ENCODE results near the gene NGFR. TPM values are rescaled to one million over a fixed set of nuclear protein-coding genes. Genes with fewer than 3 reads are reported as not detected.

NGFR gene
- total and polyA plus RNA-seq, 2 donors (not counting 1 experiment from before 2014, with no cell fraction given), result 0.31 to 1.6 TPM

DNA sequence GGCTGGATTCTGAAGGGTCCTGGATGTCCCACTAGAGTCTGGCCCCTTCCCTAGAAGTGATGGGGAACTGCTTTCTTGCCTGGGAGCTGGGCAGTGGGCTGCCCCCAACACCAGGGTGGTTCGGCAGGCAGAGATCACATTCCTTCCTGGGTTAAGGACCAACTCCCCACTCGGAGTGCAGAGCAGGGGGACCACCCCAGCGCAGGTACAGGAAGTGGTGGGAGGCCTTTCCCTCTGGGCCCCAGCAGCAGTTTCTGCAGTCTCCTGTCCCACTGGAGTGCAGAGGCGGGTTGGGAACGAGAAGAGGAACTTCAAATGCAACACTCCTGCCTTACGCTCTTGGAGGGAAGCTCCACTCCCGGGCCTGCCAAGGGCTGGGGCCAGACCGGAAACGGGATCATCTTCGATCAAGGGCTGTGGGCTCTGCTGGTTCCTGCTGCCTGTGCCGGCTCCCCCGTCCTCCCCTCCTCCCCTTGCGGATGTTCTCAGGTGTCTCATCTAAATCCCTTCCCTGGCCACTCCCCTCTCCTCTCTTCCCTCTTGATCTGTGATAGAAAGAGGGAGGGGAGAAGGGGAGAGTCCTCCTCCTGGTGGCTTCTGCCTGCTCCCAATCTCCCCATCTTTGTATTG lies 9.0 kb upstream of the NGFR start:
- H3K4me3 ChIP-seq (ENCODE audit: control extremely low read depth in 1 of 5, extremely low read depth in 1 of 5, insufficient read depth in 1 of 5, low read depth in 2 of 5, low read length in 4 of 5), result no peak overlapping the region
- no peak overlapping the region for H3K9ac ChIP-seq (ENCODE audit: low read length)
- H3K27me3 ChIP-seq (replicated peaks in 1 of 4; ENCODE audit: control extremely low read depth in 1 of 4, control insufficient read depth in 3 of 4, insufficient read depth in 4 of 4, low read length in 3 of 4), result peaks cover 0 to 39% (median 4%) of the 10 kb centered on the region in 4 experiments
- peaks cover 68% of the 10 kb centered on the region for H3K27me3 Mint-ChIP-seq
- no peak overlapping the region for H3K27ac ChIP-seq (ENCODE audit: low read length in 2 of 2)
- intact Hi-C loops (cut with micrococcal nuclease), result no loop called here
- no peak overlapping the region for H3K4me2 ChIP-seq (replicated peaks; ENCODE audit: low read depth, low read length, poor library complexity, severe bottlenecking)
- no peak for ATAC-seq (ENCODE audit: low read depth)
- H4K20me1 ChIP-seq (ENCODE audit: control insufficient read depth, insufficient read depth, low read length, poor library complexity, severe bottlenecking), result no peaks in the 10 kb centered on the region
- POLR2A ChIA-PET, result no interaction called here
- no peak overlapping the region for H3K27ac Mint-ChIP-seq
- H3K36me3 ChIP-seq (replicated peaks in 1 of 2; ENCODE audit: control extremely low read depth in 1 of 2, control insufficient read depth in 1 of 2, extremely low read depth in 1 of 2, insufficient read depth in 2 of 2, low read length in 1 of 2), result no peaks in the 10 kb centered on the region
- H2AFZ ChIP-seq (ENCODE audit: insufficient read depth, low read depth, low read length, poor library complexity, severe bottlenecking), result no peak overlapping the region
- H3K4me1 Mint-ChIP-seq, result no peaks in the 10 kb centered on the region
- no peaks in the 10 kb centered on the region for H3K4me1 ChIP-seq (ENCODE audit: control insufficient read depth in 2 of 2, insufficient read depth in 2 of 2, low read length in 2 of 2)
- TF ChIP-seq CTCF (IDR thresholded peaks at IDR 0.05) (no peak), EZH2 (IDR thresholded peaks at IDR 0.05; ENCODE audit: borderline replicate concordance, insufficient read depth, low read depth, low read length, poor library complexity, severe bottlenecking) (no peak)
- no peaks in the 10 kb centered on the region for H3K9me3 ChIP-seq (ENCODE audit: control extremely low read depth in 1 of 3, control insufficient read depth in 2 of 3, insufficient read depth in 1 of 3, low read length in 2 of 3)
- no peak for DNase-seq
- H3K9me3 Mint-ChIP-seq (ENCODE audit: insufficient read depth), result no peaks in the 10 kb centered on the region
- WGBS (ENCODE audit: insufficient coverage), result 12% methylated on average over 8 of the region's 13 CpGs
- CTCF ChIA-PET, result interaction anchor here (0.6 kb wide), 1 partner anchor 155 kb away, joined by 3 read pairs; no protein-coding TSS in a partner anchor
- no peaks in the 10 kb centered on the region for H3K79me2 ChIP-seq (ENCODE audit: control insufficient read depth, insufficient read depth, low read length)
- H3K4me3 Mint-ChIP-seq, result no peak overlapping the region

DNA sequence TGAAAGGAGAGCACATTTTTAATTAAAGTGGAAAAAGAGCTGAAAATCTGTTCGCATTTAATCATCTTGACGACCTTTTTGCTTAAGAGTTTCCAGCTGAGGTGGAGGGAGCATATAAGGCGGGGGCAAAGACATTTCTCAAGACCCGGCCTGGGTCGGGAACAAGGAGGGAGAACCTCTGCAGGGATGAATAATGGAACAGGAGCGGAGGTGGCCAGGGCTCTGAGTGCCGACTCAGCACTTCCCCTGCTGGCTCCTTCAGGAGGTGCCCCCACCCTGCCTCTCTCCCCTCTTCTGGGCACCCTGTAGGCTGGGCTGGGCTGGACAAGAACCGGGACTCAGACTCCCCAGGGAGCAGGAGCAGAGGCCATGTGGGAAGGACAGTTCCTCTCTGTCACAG lies 7.9 kb upstream of the NGFR start:
- Histone ChIP-seq H3K27me3 (replicated peaks in 1 of 4; ENCODE audit: control extremely low read depth in 1 of 4, control insufficient read depth in 3 of 4, insufficient read depth in 4 of 4, low read length in 3 of 4) (peaks cover 0 to 40% (median 4%) of the 10 kb centered on the region in 4 experiments), H3K79me2 (ENCODE audit: control insufficient read depth, insufficient read depth, low read length) (no peaks in the 10 kb centered on the region), H3K4me1 (ENCODE audit: control insufficient read depth in 2 of 2, insufficient read depth in 2 of 2, low read length in 2 of 2) (no peaks in the 10 kb centered on the region), H3K36me3 (replicated peaks in 1 of 2; ENCODE audit: control extremely low read depth in 1 of 2, control insufficient read depth in 1 of 2, extremely low read depth in 1 of 2, insufficient read depth in 2 of 2, low read length in 1 of 2) (no peaks in the 10 kb centered on the region), H4K20me1 (ENCODE audit: control insufficient read depth, insufficient read depth, low read length, poor library complexity, severe bottlenecking) (no peaks in the 10 kb centered on the region), H3K27ac (ENCODE audit: low read length in 2 of 2) (no peak overlapping the region), H3K9ac (ENCODE audit: low read length) (no peak overlapping the region), H2AFZ (ENCODE audit: insufficient read depth, low read depth, low read length, poor library complexity, severe bottlenecking) (no peak overlapping the region), H3K4me3 (ENCODE audit: control extremely low read depth in 1 of 5, extremely low read depth in 1 of 5, insufficient read depth in 1 of 5, low read depth in 2 of 5, low read length in 4 of 5) (no peak overlapping the region), H3K9me3 (ENCODE audit: control extremely low read depth in 1 of 3, control insufficient read depth in 2 of 3, insufficient read depth in 1 of 3, low read length in 2 of 3) (no peaks in the 10 kb centered on the region), H3K4me2 (replicated peaks; ENCODE audit: low read depth, low read length, poor library complexity, severe bottlenecking) (no peak overlapping the region)
- 56% methylated on average over 6 of the region's 8 CpGs for WGBS (ENCODE audit: insufficient coverage)
- TF ChIP-seq EZH2 (IDR thresholded peaks at IDR 0.05; ENCODE audit: borderline replicate concordance, insufficient read depth, low read depth, low read length, poor library complexity, severe bottlenecking) (no peak), CTCF (IDR thresholded peaks at IDR 0.05) (no peak)
- no peak overlapping the region for H3K4me3 Mint-ChIP-seq
- H3K27ac Mint-ChIP-seq, result no peak overlapping the region
- ChIA-PET POLR2A (no interaction called here), CTCF (no interaction called here)
- peaks cover 68% of the 10 kb centered on the region for H3K27me3 Mint-ChIP-seq
- intact Hi-C loops (cut with micrococcal nuclease), result no loop called here
- no peak for DNase-seq
- no peaks in the 10 kb centered on the region for H3K9me3 Mint-ChIP-seq (ENCODE audit: insufficient read depth)
- no peak for ATAC-seq (ENCODE audit: low read depth)
- H3K4me1 Mint-ChIP-seq, result no peaks in the 10 kb centered on the region
